Vagina (tissue), 2 donors: ENCODE results near the gene MCIDAS.

Experiments used
- CTCF ChIP-seq, 3 experiments: fragments of 450-650 bp in 2 of 3; fragments of 200-600 bp in 1 of 3; sonication (generic) in 1 of 3; IDR thresholded peaks; one replicate each; pipeline ENCODE4 v1.5.1; 2017 to 2019; ENCODE audit warnings: antibody characterized with exemption in 3 of 3, mild to moderate bottlenecking in 2 of 3, moderate library complexity in 2 of 3
- POLR2AphosphoS5 ChIP-seq, 2 donors: sonication (generic); formaldehyde crosslinking; IDR thresholded peaks; one replicate each; pipeline ENCODE4 v1.9.0; 2017; ENCODE audit warnings: antibody characterized with exemption in 2 of 2, mild to moderate bottlenecking in 2 of 2, low read depth in 1 of 2; ENCODE audit not compliant: insufficient read depth in 1 of 2

GRCh38 chr5:55211184-55211874 lies 15.8 kb downstream of the MCIDAS start:
- TF ChIP-seq CTCF (IDR thresholded peaks at IDR 0.05) = no peak
- TF ChIP-seq POLR2AphosphoS5 (IDR thresholded peaks at IDR 0.05; ENCODE audit: insufficient read depth in 1 of 2, low read depth in 1 of 2) = no peak
